Neutrophil (primary cell): ENCODE results near the gene GADD45GIP1.
"Not testable (repeated sequence)": the region's sequence is repeated elsewhere in the genome, so short reads cannot be mapped to it uniquely, and the experiment has no call there.

ENCODE experiments used
- H3K27ac ChIP-seq: fragments of 200-600 bp; sonication (generic); 2 replicates; pipeline ENCODE4 v1.5.1; 2016; ENCODE audit warnings: mild to moderate bottlenecking, moderate library complexity
- H3K27me3 ChIP-seq: fragments of 200-600 bp; sonication (generic); 2 replicates; pipeline ENCODE4 v1.6.0; 2016; ENCODE audit warnings: mild to moderate bottlenecking
- H3K36me3 ChIP-seq: fragments of 200-600 bp; sonication (generic); 2 replicates; pipeline ENCODE4 v1.5.1; 2017
- H3K4me1 ChIP-seq, 2 experiments: fragments of 200-600 bp in 1 of 2; sonication (generic) in 1 of 2; 1 replicate in 1 of 2; 2 replicates in 1 of 2; pipeline versions ENCODE4 v1.5.1 to v1.6.1; 2013 to 2016; ENCODE audit warnings: low read depth in 1 of 2, low read length in 1 of 2, mild to moderate bottlenecking in 1 of 2, moderate library complexity in 1 of 2; ENCODE audit not compliant: control insufficient read depth in 1 of 2, insufficient read depth in 1 of 2
- H3K4me3 ChIP-seq, 2 experiments: fragments of 200-600 bp in 1 of 2; sonication (generic) in 1 of 2; 1 replicate in 1 of 2; 2 replicates in 1 of 2; pipeline ENCODE4 v1.5.1; 2013 to 2016; ENCODE audit warnings: low read depth in 1 of 2, low read length in 1 of 2, mild to moderate bottlenecking in 1 of 2, moderate library complexity in 1 of 2
- H3K9me3 ChIP-seq: fragments of 200-600 bp; sonication (generic); 2 replicates; pipeline ENCODE4 v1.5.1; 2016
- CTCF ChIP-seq: fragments of 200-600 bp; sonication (generic); IDR thresholded peaks from 2 replicates; pipeline ENCODE4 v1.5.1; 2016; ENCODE audit warnings: antibody characterized with exemption

Gene GADD45GIP1

GRCh38 chr19:12965812-12966135, 8.8 kb upstream of the GADD45GIP1 start:
- H3K9me3 ChIP-seq, result no peaks in the 10 kb centered on the region
- no peaks in the 10 kb centered on the region for H3K27me3 ChIP-seq
- TF ChIP-seq CTCF, result no peak
- H3K27ac ChIP-seq, result no peak overlapping the region
- H3K4me1 ChIP-seq, result peaks cover 7 to 8% of the 10 kb centered on the region in 2 experiments
- no peak overlapping the region for H3K4me3 ChIP-seq
- H3K36me3 ChIP-seq, result no peaks in the 10 kb centered on the region

GRCh38 chr19:12965017-12965811, 8.2 kb upstream of the GADD45GIP1 start:
- no peaks in the 10 kb centered on the region for H3K36me3 ChIP-seq
- H3K4me1 ChIP-seq, result peaks cover 7 to 8% of the 10 kb centered on the region in 2 experiments
- peak; percentile 95 for TF ChIP-seq CTCF
- H3K27me3 ChIP-seq, result no peaks in the 10 kb centered on the region
- H3K27ac ChIP-seq, result no peak overlapping the region
- H3K9me3 ChIP-seq, result no peaks in the 10 kb centered on the region
- peak overlapping the region; percentile 57 to 70 for H3K4me3 ChIP-seq

GRCh38 chr19:12959481-12959880, 2.5 kb upstream of the GADD45GIP1 start:
- no peaks in the 10 kb centered on the region for H3K9me3 ChIP-seq
- H3K4me1 ChIP-seq, result peaks cover 15 to 21% of the 10 kb centered on the region in 2 experiments
- no peaks in the 10 kb centered on the region for H3K36me3 ChIP-seq
- H3K27me3 ChIP-seq, result no peaks in the 10 kb centered on the region
- H3K4me3 ChIP-seq, result no peak overlapping the region
- no peak overlapping the region for H3K27ac ChIP-seq
- TF ChIP-seq CTCF, result no peak

- Histone ChIP-seq H3K27ac (peak overlapping the region; percentile 71), H3K4me1 (peaks cover 15 to 25% of the 10 kb centered on the region in 2 experiments), H3K4me3 (peak overlapping the region; percentile 74 to 77)
- not testable (repeated sequence) for H3K27me3 ChIP-seq, H3K36me3 ChIP-seq, H3K9me3 ChIP-seq
Measured at GRCh38 chr19:12957389-12957952, 448 bp upstream of the GADD45GIP1 start.

- Histone ChIP-seq H3K27me3 (no peaks in the 10 kb centered on the region), H3K4me1 (peaks cover 15 to 25% of the 10 kb centered on the region in 2 experiments), H3K36me3 (no peaks in the 10 kb centered on the region), H3K9me3 (no peaks in the 10 kb centered on the region), H3K4me3 (no peak overlapping the region), H3K27ac (no peak overlapping the region)
- TF ChIP-seq CTCF, result no peak
Measured at GRCh38 chr19:12955996-12956395, 1.0 kb downstream of the GADD45GIP1 start.

GRCh38 chr19:12955575-12955974, 1.4 kb downstream of the GADD45GIP1 start:
- not testable (repeated sequence) for H3K4me3 ChIP-seq, H3K36me3 ChIP-seq, H3K27ac ChIP-seq, H3K9me3 ChIP-seq, H3K27me3 ChIP-seq
- peaks cover 15 to 25% of the 10 kb centered on the region in 2 experiments for H3K4me1 ChIP-seq
